H9 (cell line): ENCODE data around the gene SELENBP1. TPM values are rescaled to one million over a fixed set of nuclear protein-coding genes. Genes with fewer than 3 reads are reported as not detected.

Experiments used
- DNase-seq: peaks from one replicate; pipeline ENCODE4 v3.0.0-alpha.2; 2017
- H2AFZ ChIP-seq: one replicate; pipeline ENCODE4 v1.6.1; 2013; ENCODE audit warnings: mild to moderate bottlenecking, low read length, control low read depth, moderate library complexity
- H2AK5ac ChIP-seq: 2 replicates; pipeline ENCODE4 v1.6.1; 2013; ENCODE audit warnings: low read length, control low read depth, mixed read lengths; ENCODE audit not compliant: insufficient read length
- H2BK120ac ChIP-seq: one replicate; pipeline ENCODE4 v1.6.1; 2013; ENCODE audit warnings: low read depth, mild to moderate bottlenecking, low read length, control low read depth, inconsistent platforms; ENCODE audit not compliant: poor library complexity, severe bottlenecking
- H2BK12ac ChIP-seq: 2 replicates; pipeline ENCODE4 v1.6.1; 2013; ENCODE audit warnings: low read length, control low read depth, mixed read lengths, low read depth; ENCODE audit not compliant: insufficient read length
- H2BK15ac ChIP-seq: 2 replicates; pipeline ENCODE4 v1.6.1; 2013; ENCODE audit warnings: low read depth, low read length, control low read depth
- H2BK20ac ChIP-seq: one replicate; pipeline ENCODE4 v1.6.1; 2013; ENCODE audit warnings: low read depth, mild to moderate bottlenecking, low read length, control low read depth, inconsistent platforms; ENCODE audit not compliant: poor library complexity, severe bottlenecking
- H2BK5ac ChIP-seq: 2 replicates; pipeline ENCODE4 v1.6.1; 2013; ENCODE audit warnings: low read length, control low read depth, mixed read lengths; ENCODE audit not compliant: insufficient read length
- H3K14ac ChIP-seq: 2 replicates; pipeline ENCODE4 v1.6.1; 2013; ENCODE audit warnings: low read length, control low read depth; ENCODE audit not compliant: insufficient read depth
- H3K18ac ChIP-seq: 2 replicates; pipeline ENCODE4 v1.6.1; 2013; ENCODE audit warnings: low read depth, mild to moderate bottlenecking, mixed read lengths, low read length, control low read depth; ENCODE audit not compliant: insufficient read length
- H3K23ac ChIP-seq: 2 replicates; pipeline ENCODE4 v1.6.1; 2013; ENCODE audit warnings: low read length, control low read depth, mixed read lengths, low read depth; ENCODE audit not compliant: insufficient read length
- H3K23me2 ChIP-seq: 2 replicates; pipeline ENCODE4 v1.6.1; 2013; ENCODE audit warnings: low read depth, mild to moderate bottlenecking, mixed read lengths, low read length, control low read depth; ENCODE audit not compliant: insufficient read length, poor library complexity, severe bottlenecking
- H3K27ac ChIP-seq: 2 replicates; pipeline ENCODE4 v1.5.1; 2013; ENCODE audit warnings: low read length, control low read depth, mixed read lengths, low read depth; ENCODE audit not compliant: insufficient read length
- H3K27me3 ChIP-seq: 2 replicates; pipeline ENCODE4 v1.6.1; 2013; ENCODE audit warnings: low read length, control low read depth, inconsistent platforms; ENCODE audit not compliant: insufficient read depth
- H3K4ac ChIP-seq: 2 replicates; pipeline ENCODE4 v1.6.1; 2013; ENCODE audit warnings: low read depth, mild to moderate bottlenecking, control low read depth, inconsistent platforms, low read length, moderate library complexity
- H3K4me1 ChIP-seq: 2 replicates; pipeline ENCODE4 v1.6.1; 2013; ENCODE audit warnings: low read length, control low read depth, inconsistent platforms; ENCODE audit not compliant: insufficient read depth
- H3K4me2 ChIP-seq: 2 replicates; pipeline ENCODE4 v1.6.1; 2013; ENCODE audit warnings: low read length, control low read depth, mixed read lengths; ENCODE audit not compliant: insufficient read length, insufficient read depth
- H3K56ac ChIP-seq: 2 replicates; pipeline ENCODE4 v1.6.1; 2013; ENCODE audit warnings: low read depth, mild to moderate bottlenecking, mixed read lengths, low read length, control low read depth; ENCODE audit not compliant: insufficient read length
- H3K79me1 ChIP-seq: 2 replicates; pipeline ENCODE4 v1.6.1; 2013; ENCODE audit warnings: low read depth, mild to moderate bottlenecking, moderate library complexity, low read length, control low read depth, inconsistent platforms; ENCODE audit not compliant: insufficient read depth, poor library complexity, severe bottlenecking
- H3K79me2 ChIP-seq: 2 replicates; pipeline ENCODE4 v1.6.1; 2013; ENCODE audit warnings: low read length, control low read depth, inconsistent platforms; ENCODE audit not compliant: insufficient read depth
- H3K9ac ChIP-seq: 2 replicates; pipeline ENCODE4 v1.6.1; 2013; ENCODE audit warnings: low read length, control low read depth, mixed read lengths; ENCODE audit not compliant: insufficient read length; ENCODE audit errors: extremely low read depth
- H3K9me3 ChIP-seq: one replicate; pipeline ENCODE4 v1.6.1; 2013; ENCODE audit warnings: low read depth, low read length, inconsistent platforms; ENCODE audit not compliant: control insufficient read depth
- H3T11ph ChIP-seq: one replicate; pipeline ENCODE4 v1.6.1; 2013; ENCODE audit warnings: mild to moderate bottlenecking, low read length, control low read depth, inconsistent platforms
- H4K20me1 ChIP-seq: one replicate; pipeline ENCODE4 v1.6.1; 2013; ENCODE audit not compliant: control insufficient read depth, insufficient read length, insufficient read depth
- H4K5ac ChIP-seq: 2 replicates; pipeline ENCODE4 v1.6.1; 2013; ENCODE audit warnings: low read depth, mild to moderate bottlenecking, mixed read lengths, low read length, control low read depth; ENCODE audit not compliant: insufficient read length
- H4K8ac ChIP-seq: replicated peaks from 2 replicates; pipeline ENCODE4 v1.6.1; 2013; ENCODE audit warnings: low read length, control low read depth, mixed read lengths, low read depth; ENCODE audit not compliant: insufficient read length
- H4K91ac ChIP-seq: 2 replicates; pipeline ENCODE4 v1.6.1; 2013; ENCODE audit warnings: low read depth, mild to moderate bottlenecking, moderate library complexity, mixed read lengths, low read length, control low read depth; ENCODE audit not compliant: insufficient read length
- H3K27ac Mint-ChIP-seq, 3 experiments: 2 replicates in 2 of 3; 3 replicates in 1 of 3; pipeline ENCODE4 v1.8.0; 2020 to 2021; ENCODE audit warnings: mixed read lengths in 3 of 3, mild to moderate bottlenecking in 1 of 3, moderate library complexity in 1 of 3
- H3K27me3 Mint-ChIP-seq: 2 replicates; pipeline ENCODE4 v1.8.0; 2021; ENCODE audit warnings: low read depth, mild to moderate bottlenecking, moderate library complexity, mixed read lengths
- H3K36me3 Mint-ChIP-seq, 3 experiments: 2 replicates in 2 of 3; 3 replicates in 1 of 3; pipeline ENCODE4 v1.8.0; 2020 to 2021; ENCODE audit warnings: low read depth in 3 of 3, mixed read lengths in 3 of 3; ENCODE audit not compliant: insufficient read depth in 1 of 3
- H3K4me1 Mint-ChIP-seq, 2 experiments: 2 replicates each; pipeline ENCODE4 v1.8.0; 2020; ENCODE audit warnings: mixed read lengths in 2 of 2
- H3K4me3 Mint-ChIP-seq, 2 experiments: 2 replicates in 1 of 2; 3 replicates in 1 of 2; pipeline ENCODE4 v1.8.0; 2020 to 2021; ENCODE audit warnings: mild to moderate bottlenecking in 2 of 2, mixed read lengths in 2 of 2, moderate library complexity in 1 of 2
- H3K9me3 Mint-ChIP-seq, 2 experiments: 2 replicates in 1 of 2; 3 replicates in 1 of 2; pipeline ENCODE4 v1.8.0; 2020; ENCODE audit warnings: mild to moderate bottlenecking in 2 of 2, mixed read lengths in 2 of 2, moderate library complexity in 1 of 2
- CTCF ChIP-seq: fragments of 200-600 bp; sonication (generic); conservative IDR thresholded peaks from 3 replicates; pipeline ENCODE4 v1.8.0; 2021; ENCODE audit warnings: antibody characterized with exemption, mild to moderate bottlenecking
- WGBS: extraction: QIAGEN DNeasy Blood & Tissue Kit; methylation state at CpG from one replicate; pipeline ENCODE4 v1.1.7; 2013; ENCODE audit warnings: missing lambda C conversion rate, low lambda C conversion rate, mixed read lengths; ENCODE audit not compliant: insufficient read length; ENCODE audit errors: extremely low coverage; 5-methylcytosine and 5-hydroxymethylcytosine counted together
- total RNA-seq: library from RNA; stranded (reverse); gene quantifications from 2 replicates; pipeline ENCODE4 v1.2.1, GENCODE V29; 2021

Gene SELENBP1
- total RNA-seq, 1 experiment from 2014 or later: 14.2 TPM

GRCh38 chr1:151343587-151343986 is 28.9 kb downstream of the SELENBP1 start:
- peaks cover 1% of the 10 kb centered on the region; the same call in 1 of the 2 replicates for H3K79me2 ChIP-seq

More at GRCh38 chr1:151343587-151343986, 28.9 kb downstream of the SELENBP1 start:
- Histone ChIP-seq H2BK12ac (no peak overlapping the region), H2AFZ (no peak overlapping the region), H4K91ac (no peak overlapping the region), H3K79me1 (peaks cover 9% of the 10 kb centered on the region), H3K4me2 (no peak overlapping the region), H4K5ac (no peak overlapping the region), H3K9ac (no peak overlapping the region), H3K4ac (no peak overlapping the region), H3K18ac (no peak overlapping the region), H3K23me2 (peaks cover 11% of the 10 kb centered on the region), H2BK20ac (no peak overlapping the region), H3K14ac (no peak overlapping the region), H2BK15ac (no peak overlapping the region), H3K27me3 (no peaks in the 10 kb centered on the region), H2AK5ac (no peak overlapping the region), H3T11ph (no peak overlapping the region), H4K8ac (no peak overlapping the region), H3K4me1 (no peaks in the 10 kb centered on the region; the same call in 1 of the 2 replicates), H3K23ac (no peak overlapping the region), H3K56ac (no peak overlapping the region), H2BK120ac (no peak overlapping the region), H3K27ac (no peak overlapping the region), H2BK5ac (no peak overlapping the region), H3K9me3 (no peaks in the 10 kb centered on the region), H4K20me1 (peaks cover 2% of the 10 kb centered on the region)
- Mint-ChIP-seq H3K36me3 (peaks cover 28 to 47% (median 46%) of the 10 kb centered on the region in 3 experiments), H3K27me3 (no peaks in the 10 kb centered on the region), H3K9me3 (no peaks in the 10 kb centered on the region), H3K4me1 (peaks cover 21 to 28% of the 10 kb centered on the region in 2 experiments), H3K27ac (no peak overlapping the region; a peak in 1 of 7 replicates), H3K4me3 (no peak overlapping the region)
- DNase-seq: no peak
- WGBS: no CpG with 5 or more reads among the region's 9 CpGs
- no peak for TF ChIP-seq CTCF
